HFFc6 (cell line): Measurements from ENCODE around the gene MRC1. TPM values are rescaled to one million over a fixed set of nuclear protein-coding genes. Genes with fewer than 3 reads are reported as not detected.

Source experiments
- DNase-seq: peaks from one replicate; pipeline ENCODE4 v3.0.0-alpha.2; 2018
- H3K27ac Mint-ChIP-seq: 2 replicates; pipeline ENCODE4 v1.8.0; 2020; ENCODE audit warnings: mild to moderate bottlenecking, mixed read lengths
- H3K27me3 Mint-ChIP-seq: 2 replicates; pipeline ENCODE4 v1.8.0; 2021; ENCODE audit warnings: mild to moderate bottlenecking, moderate library complexity, mixed read lengths; ENCODE audit not compliant: insufficient read depth
- H3K36me3 Mint-ChIP-seq: 2 replicates; pipeline ENCODE4 v1.8.0; 2021; ENCODE audit warnings: low read depth, mixed read lengths
- H3K4me1 Mint-ChIP-seq: 2 replicates; pipeline ENCODE4 v1.8.0; 2020; ENCODE audit warnings: low read depth, mixed read lengths
- H3K4me3 Mint-ChIP-seq: 2 replicates; pipeline ENCODE4 v1.8.0; 2020; ENCODE audit warnings: mild to moderate bottlenecking, moderate library complexity, mixed read lengths
- H3K9me3 Mint-ChIP-seq: 2 replicates; pipeline ENCODE4 v1.8.0; 2020; ENCODE audit warnings: mild to moderate bottlenecking, mixed read lengths
- CTCF ChIP-seq: fragments of 200-600 bp; sonication (generic); IDR thresholded peaks from 2 replicates; pipeline ENCODE4 v1.5.0; 2021; ENCODE audit warnings: antibody characterized with exemption, mild to moderate bottlenecking
- long read RNA-seq: library from polyadenylated mRNA; unstranded; transcript quantifications from one replicate; pipeline ENCODE4 v2.0.0, GENCODE V29; 2019
- total RNA-seq, 6 experiments: library from RNA; stranded (reverse); fragmentation: NEBNext Ultra II Directional; extraction: Animal tissue kit (Norgen Biotek cat#: 25700); gene quantifications; 2 replicates in 1 of 6; 3 replicates in 5 of 6; pipeline ENCODE4 v1.2.3, GENCODE V29; 2021

The MRC1 gene
- under 1 TPM in 2 of 6 experiments, not detected in 4; 0.02 to 0.06 TPM for total RNA-seq
- long read RNA-seq = 0 reads

- Mint-ChIP-seq H3K9me3 (no peaks in the 10 kb centered on the region), H3K4me1 (peaks cover 14% of the 10 kb centered on the region), H3K36me3 (no peaks in the 10 kb centered on the region), H3K4me3 (no peak within 1 kb of the TSS), H3K27me3 (peaks cover 2% of the 10 kb centered on the region; the same call in 1 of the 2 replicates), H3K27ac (no peak within 1 kb of the TSS)
- DNase-seq = no peak
- TF ChIP-seq CTCF = no peak
Observed at GRCh38 chr10:17808971-17809841, at the start of gene MRC1. Gene MRC1 (plus strand): TSS chr10:17809348. CDS start chr10:17809466, 118 bp downstream.

GRCh38 chr10:17764142-17764541 is 45.0 kb upstream of the MRC1 start:
- H3K27me3 Mint-ChIP-seq = no peaks in the 10 kb centered on the region; the same call in none of the 2 replicates
- peaks cover 10% of the 10 kb centered on the region for H3K9me3 Mint-ChIP-seq
- peaks cover 15% of the 10 kb centered on the region for H3K4me1 Mint-ChIP-seq
- no peak for DNase-seq
- peaks cover 19% of the 10 kb centered on the region for H3K36me3 Mint-ChIP-seq
- H3K4me3 Mint-ChIP-seq = no peak overlapping the region
- no peak overlapping the region for H3K27ac Mint-ChIP-seq
- TF ChIP-seq CTCF = no peak

- no peaks in the 10 kb centered on the region; the same call in 1 of the 2 replicates for H3K27me3 Mint-ChIP-seq
- H3K9me3 Mint-ChIP-seq = peaks cover 10% of the 10 kb centered on the region
- no peak for TF ChIP-seq CTCF
- H3K4me3 Mint-ChIP-seq = no peak overlapping the region
- peaks cover 20% of the 10 kb centered on the region for H3K4me1 Mint-ChIP-seq
- H3K36me3 Mint-ChIP-seq = peaks cover 19% of the 10 kb centered on the region
- DNase-seq = no peak
- no peak overlapping the region for H3K27ac Mint-ChIP-seq
Observed at GRCh38 chr10:17765602-17766001, 43.5 kb upstream of the MRC1 start.

- H3K4me1 Mint-ChIP-seq = peaks cover 20% of the 10 kb centered on the region
- TF ChIP-seq CTCF = no peak
- H3K4me3 Mint-ChIP-seq = no peak overlapping the region
- no peak for DNase-seq
- peaks cover 10% of the 10 kb centered on the region for H3K9me3 Mint-ChIP-seq
- peaks cover 17% of the 10 kb centered on the region for H3K36me3 Mint-ChIP-seq
- H3K27ac Mint-ChIP-seq = no peak overlapping the region
- H3K27me3 Mint-ChIP-seq = no peaks in the 10 kb centered on the region; the same call in 1 of the 2 replicates
Observed at GRCh38 chr10:17766731-17767130, 42.4 kb upstream of the MRC1 start.

GRCh38 chr10:17768496-17768895 is 40.7 kb upstream of the MRC1 start:
- H3K4me3 Mint-ChIP-seq = no peak overlapping the region
- peak overlapping the region; percentile 64 for H3K27ac Mint-ChIP-seq
- DNase-seq = no peak
- H3K27me3 Mint-ChIP-seq = no peaks in the 10 kb centered on the region; the same call in 1 of the 2 replicates
- peaks cover 13% of the 10 kb centered on the region for H3K36me3 Mint-ChIP-seq
- peaks cover 10% of the 10 kb centered on the region for H3K9me3 Mint-ChIP-seq
- peaks cover 14% of the 10 kb centered on the region for H3K4me1 Mint-ChIP-seq
- TF ChIP-seq CTCF = no peak
